Ishikawa (cell line): ENCODE measurements around the gene MED17.

ENCODE experiments used
- CEBPB ChIP-seq: IDR thresholded peaks from 2 replicates; pipeline ENCODE4 v1.6.1; 2012
- CREB1 ChIP-seq: IDR thresholded peaks from 2 replicates; pipeline ENCODE4 v1.6.1; 2012; ENCODE audit warnings: low read depth
- EGR1 ChIP-seq: IDR thresholded peaks from 2 replicates; pipeline ENCODE4 v1.6.1; 2012
- EP300 ChIP-seq: IDR thresholded peaks from 2 replicates; pipeline ENCODE4 v1.6.1; 2012; ENCODE audit warnings: borderline replicate concordance
- FOXM1 ChIP-seq: IDR thresholded peaks from 2 replicates; pipeline ENCODE4 v1.6.1; 2012; ENCODE audit warnings: low read depth, borderline replicate concordance
- MAX ChIP-seq: IDR thresholded peaks from 2 replicates; pipeline ENCODE4 v1.6.1; 2012
- NFIC ChIP-seq: IDR thresholded peaks from 2 replicates; pipeline ENCODE4 v1.6.1; 2012
- RAD21 ChIP-seq: IDR thresholded peaks from 2 replicates; pipeline ENCODE4 v1.6.1; 2012; ENCODE audit warnings: low read depth
- REST ChIP-seq: IDR thresholded peaks from 2 replicates; pipeline ENCODE4 v1.6.1; 2012; ENCODE audit warnings: low read depth, mild to moderate bottlenecking
- TAF1 ChIP-seq: IDR thresholded peaks from 2 replicates; pipeline ENCODE4 v1.6.1; 2012; ENCODE audit warnings: low read depth, mild to moderate bottlenecking
- TCF12 ChIP-seq: IDR thresholded peaks from 2 replicates; pipeline ENCODE4 v1.6.1; 2012; ENCODE audit warnings: low read depth
- TEAD4 ChIP-seq: IDR thresholded peaks from 2 replicates; pipeline ENCODE4 v1.6.1; 2012
- YY1 ChIP-seq: IDR thresholded peaks from 2 replicates; pipeline ENCODE4 v1.6.1; 2012; ENCODE audit warnings: low read depth
- ZBTB7A ChIP-seq: IDR thresholded peaks from 2 replicates; pipeline ENCODE4 v1.6.1; 2012; ENCODE audit warnings: low read depth
- TF ChIP-seq, protein P1 (sequence below): IDR thresholded peaks from 2 replicates; pipeline ENCODE4 v1.6.1; 2012

The MED17 gene

DNA sequence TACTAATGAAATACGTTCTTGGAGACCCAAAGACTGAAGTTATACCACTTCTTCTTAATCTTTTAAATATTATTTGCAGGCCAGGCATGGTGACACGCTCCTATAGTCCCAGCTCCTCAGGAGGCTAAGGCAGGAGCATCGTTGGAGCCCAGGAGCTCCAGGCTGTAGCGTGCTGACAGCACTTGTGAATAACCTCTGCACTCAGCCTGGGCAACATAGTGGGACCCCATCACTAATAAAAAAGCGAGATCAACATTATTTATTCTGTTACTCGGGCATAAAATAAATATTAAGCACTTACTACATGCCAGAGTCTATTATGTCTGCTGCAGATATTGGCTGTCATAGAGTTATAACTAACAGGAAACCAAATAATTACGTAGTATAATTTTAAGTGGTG, 720 bp upstream of the MED17 start:
- TF ChIP-seq EGR1, result no peak
- TF ChIP-seq CEBPB, result no peak
- TF ChIP-seq TCF12, result no peak
- no peak for TF ChIP-seq YY1

GRCh38 chr11:93783765-93784144, 327 bp upstream of the MED17 start:
- no peak for TF ChIP-seq REST
- no peak for TF ChIP-seq TCF12
- TF ChIP-seq CREB1, result no peak
- TF ChIP-seq, protein P1, sequence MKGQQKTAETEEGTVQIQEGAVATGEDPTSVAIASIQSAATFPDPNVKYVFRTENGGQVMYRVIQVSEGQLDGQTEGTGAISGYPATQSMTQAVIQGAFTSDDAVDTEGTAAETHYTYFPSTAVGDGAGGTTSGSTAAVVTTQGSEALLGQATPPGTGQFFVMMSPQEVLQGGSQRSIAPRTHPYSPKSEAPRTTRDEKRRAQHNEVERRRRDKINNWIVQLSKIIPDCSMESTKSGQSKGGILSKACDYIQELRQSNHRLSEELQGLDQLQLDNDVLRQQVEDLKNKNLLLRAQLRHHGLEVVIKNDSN, result no peak
- no peak for TF ChIP-seq MAX
- no peak for TF ChIP-seq ZBTB7A

DNA sequence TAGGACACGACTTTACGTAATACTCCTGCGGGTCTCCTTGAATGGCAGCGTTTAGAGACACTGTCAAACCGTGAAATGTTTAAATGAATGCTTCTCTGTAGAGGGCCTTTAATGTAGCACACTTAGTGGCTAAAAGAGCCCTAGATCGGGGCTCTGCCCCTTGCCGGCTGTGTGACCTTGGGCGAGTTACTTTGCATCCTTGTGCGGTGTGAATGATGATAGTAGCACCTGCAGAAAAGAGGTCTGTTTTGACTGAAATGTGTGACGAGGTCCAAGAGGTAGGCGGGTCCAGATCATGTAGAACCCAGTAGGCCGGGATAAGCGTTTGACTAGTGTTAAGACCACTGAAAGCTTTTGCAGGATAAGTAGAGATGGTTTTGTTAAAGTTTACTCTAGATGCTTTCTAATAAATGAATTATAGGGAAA, 866 bp downstream of the MED17 start:
- no peak for TF ChIP-seq MAX
- no peak for TF ChIP-seq YY1
- TF ChIP-seq RAD21, result no peak
- no peak for TF ChIP-seq NFIC
- TF ChIP-seq TEAD4, result no peak
- TF ChIP-seq ZBTB7A, result no peak
- TF ChIP-seq REST, result no peak
- TF ChIP-seq CEBPB, result no peak
- TF ChIP-seq, protein P1, result no peak
- no peak for TF ChIP-seq FOXM1
- no peak for TF ChIP-seq TCF12
- TF ChIP-seq EGR1, result no peak

- TF ChIP-seq ZBTB7A (no peak), EP300 (no peak), EGR1 (no peak), MAX (no peak), TCF12 (no peak), TEAD4 (no peak), RAD21 (no peak), CEBPB (no peak)
These were observed 7.4 kb downstream of the MED17 start for GRCh38 chr11:93791493-93791892.

GRCh38 chr11:93796441-93797231, 12.6 kb downstream of the MED17 start:
- no peak for TF ChIP-seq YY1
- no peak for TF ChIP-seq FOXM1
- TF ChIP-seq TCF12, result no peak

GRCh38 chr11:93801366-93801765, 17.3 kb downstream of the MED17 start:
- no peak for TF ChIP-seq TAF1
- no peak for TF ChIP-seq YY1
- no peak for TF ChIP-seq ZBTB7A
- no peak for TF ChIP-seq CEBPB
- no peak for TF ChIP-seq RAD21
- TF ChIP-seq EP300, result no peak
- TF ChIP-seq, protein P1, result no peak
